Iris pigment epithelial cell (primary cell): ENCODE data around the gene SCAMP4.

Experiments used
- DNase-seq: peaks from one replicate; pipeline ENCODE4 v3.0.0-alpha.2; 2011; ENCODE audit warnings: low read depth

SCAMP4 gene, protein sequence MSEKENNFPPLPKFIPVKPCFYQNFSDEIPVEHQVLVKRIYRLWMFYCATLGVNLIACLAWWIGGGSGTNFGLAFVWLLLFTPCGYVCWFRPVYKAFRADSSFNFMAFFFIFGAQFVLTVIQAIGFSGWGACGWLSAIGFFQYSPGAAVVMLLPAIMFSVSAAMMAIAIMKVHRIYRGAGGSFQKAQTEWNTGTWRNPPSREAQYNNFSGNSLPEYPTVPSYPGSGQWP

DNA sequence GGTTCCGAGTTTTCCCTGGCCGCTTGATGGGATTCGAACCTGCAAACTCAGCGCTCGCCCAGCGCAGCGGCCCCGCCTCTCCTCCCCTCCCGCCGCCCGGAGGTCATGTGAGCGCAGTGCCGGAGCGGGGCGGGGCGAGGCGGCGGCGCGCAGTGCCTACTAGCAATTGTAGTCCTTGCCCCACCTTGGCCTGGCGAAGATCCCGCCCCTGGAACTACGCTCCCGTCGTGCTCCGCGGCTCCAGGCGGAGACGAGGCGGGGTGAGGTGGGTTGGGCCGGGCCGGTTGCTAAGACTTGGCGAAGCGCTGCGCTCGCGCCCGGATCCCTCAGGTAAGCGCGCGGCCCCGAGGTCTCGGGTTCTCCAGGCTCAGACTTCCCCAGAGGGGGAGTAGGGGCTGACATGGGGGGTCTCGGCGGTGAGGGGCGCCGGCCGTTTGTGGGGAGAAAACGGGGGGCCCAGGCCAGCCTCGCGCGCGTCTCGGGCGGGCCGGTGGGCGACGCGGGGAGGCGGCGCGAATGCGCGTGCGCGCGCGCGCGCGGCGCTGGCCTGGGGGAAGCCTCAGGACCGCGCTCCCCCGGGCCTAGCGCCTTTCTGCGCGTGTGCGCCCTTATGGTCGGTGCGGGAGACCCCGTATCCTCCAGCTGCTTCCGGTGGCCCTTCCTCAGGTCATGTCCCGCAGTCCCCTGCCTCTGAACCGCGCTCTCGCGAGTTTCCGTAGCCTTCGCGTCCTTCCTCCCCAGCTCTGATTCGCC is at the start of gene SCAMP4, which contains the start of gene ADAT3:
Gene SCAMP4, plus strand, starts transcription at position 290 of the 753 bp plus-strand sequence. CDS start 9,621 bp downstream, outside the sequence.
Gene ADAT3, plus strand, starts transcription at position 290 of the 753 bp plus-strand sequence. CDS start 6,649 bp downstream, outside the sequence.
- peak; percentile 100 for DNase-seq

DNA sequence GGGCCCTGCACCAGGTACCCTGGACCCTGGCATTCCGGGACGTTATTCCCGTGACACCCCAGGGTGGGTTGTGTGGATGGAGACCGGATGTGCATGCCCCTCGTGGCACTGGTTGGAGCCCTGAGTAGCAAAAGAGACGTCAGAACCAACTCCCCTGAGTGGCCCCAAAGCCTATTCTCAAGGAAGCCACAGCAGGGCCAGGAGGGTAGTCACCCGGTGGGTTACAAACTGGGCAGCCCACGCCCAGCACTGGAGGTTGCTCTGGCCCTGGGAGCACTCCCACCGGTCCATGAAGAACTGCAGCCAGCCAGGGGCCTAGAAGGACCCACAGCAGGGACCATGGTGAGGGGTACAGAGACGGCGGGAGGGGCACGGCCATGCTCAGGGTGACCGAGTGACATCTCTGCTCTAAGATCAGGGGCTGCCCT is 49.4 kb upstream of the SCAMP4 start:
- no peak for DNase-seq

DNA sequence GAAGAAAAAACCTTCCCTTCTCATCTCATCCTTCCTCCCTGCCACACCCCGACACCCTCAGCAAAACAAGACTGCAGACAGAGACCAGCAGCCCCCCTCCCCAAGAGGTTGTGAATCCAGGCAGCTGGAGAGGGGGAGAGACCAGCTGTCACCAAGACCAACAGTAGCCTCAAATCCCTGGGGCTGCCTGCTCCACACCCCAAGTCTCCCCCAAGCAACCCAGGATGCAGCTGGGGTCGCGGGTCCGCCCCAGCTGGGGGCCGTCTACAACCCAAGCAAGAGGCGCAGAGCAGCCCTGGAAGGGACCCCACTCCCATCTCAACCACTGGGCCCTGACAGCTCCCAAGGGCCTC is 48.9 kb upstream of the SCAMP4 start:
- DNase-seq = no peak

DNA sequence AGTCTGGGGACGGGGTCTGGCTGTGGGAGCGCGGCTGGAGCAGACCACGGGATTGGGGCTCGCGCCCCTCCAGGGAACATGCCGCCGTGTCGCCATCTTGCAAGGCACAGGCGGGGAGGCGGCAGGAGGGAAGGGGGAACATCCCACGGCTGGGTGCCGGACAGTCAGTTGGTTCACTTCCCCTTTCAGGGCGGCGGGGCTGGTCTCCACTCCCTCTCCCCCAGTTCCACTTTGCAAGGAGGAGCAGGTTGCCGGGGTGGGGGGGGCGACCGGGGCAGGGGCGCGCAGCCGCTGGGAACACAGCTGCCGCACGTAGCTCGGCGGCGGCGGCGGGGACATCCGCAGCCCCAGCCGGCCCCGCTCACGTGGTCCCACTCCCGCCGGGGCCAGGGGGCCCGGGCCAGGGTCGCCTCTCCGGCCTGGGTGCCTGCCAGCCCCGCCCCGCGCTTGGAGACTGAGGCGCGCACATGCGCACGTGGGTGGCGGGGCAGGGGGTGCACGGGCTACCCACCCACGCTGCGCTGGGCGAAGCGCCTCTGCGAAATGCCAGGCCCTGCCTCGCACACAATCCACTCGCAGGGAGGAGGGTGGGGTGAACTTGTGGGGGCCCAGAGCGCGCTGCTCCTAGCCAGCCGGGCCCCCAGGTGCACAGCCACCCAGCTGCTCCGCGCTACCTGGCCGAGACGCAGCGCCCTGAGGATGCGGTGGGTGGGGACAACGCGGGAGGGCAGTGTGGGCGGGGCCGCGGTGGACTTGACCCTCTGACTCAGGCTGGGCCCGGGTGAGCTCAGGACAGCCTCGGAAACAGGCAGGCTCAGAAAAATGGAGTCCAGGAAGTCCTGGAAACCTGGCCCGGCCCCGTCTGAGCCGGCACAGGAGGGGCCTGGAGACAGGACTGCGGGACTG is 48.2 kb upstream of the SCAMP4 start:
- DNase-seq = peak; percentile 80

DNA sequence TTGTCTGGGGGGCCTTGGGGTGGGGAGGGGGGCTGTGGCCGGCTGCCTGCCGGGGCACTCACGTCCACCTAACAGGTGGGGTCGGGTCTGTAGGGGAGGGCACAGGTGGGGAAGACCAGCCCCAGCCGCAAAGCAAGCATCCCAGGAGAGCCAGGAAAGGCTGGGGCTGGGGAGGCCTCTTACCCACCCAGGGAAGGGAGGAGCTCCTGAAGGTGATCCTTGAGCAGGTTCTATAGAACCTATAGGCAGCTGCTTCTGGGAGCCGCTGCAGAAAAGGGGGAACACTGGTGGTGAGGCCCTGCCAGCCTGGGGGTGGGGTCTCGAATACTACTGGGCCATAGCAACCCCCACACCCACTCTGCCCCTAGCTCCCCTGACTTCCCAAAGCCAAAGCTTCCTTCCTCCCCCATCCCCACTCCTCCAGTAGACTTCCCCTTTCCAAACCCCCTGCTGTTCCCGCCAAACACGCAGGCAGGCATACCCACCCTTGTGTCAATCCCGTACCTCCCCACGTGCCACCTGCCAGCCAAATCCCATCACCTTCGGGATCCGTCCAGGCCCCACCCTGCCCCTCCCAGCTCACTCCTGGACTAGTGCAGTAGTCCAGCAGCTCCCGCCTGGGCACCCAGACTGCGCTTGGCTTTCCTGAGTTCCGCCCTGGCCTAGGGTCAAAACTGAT is 47.4 kb upstream of the SCAMP4 start:
- DNase-seq = no peak

DNA sequence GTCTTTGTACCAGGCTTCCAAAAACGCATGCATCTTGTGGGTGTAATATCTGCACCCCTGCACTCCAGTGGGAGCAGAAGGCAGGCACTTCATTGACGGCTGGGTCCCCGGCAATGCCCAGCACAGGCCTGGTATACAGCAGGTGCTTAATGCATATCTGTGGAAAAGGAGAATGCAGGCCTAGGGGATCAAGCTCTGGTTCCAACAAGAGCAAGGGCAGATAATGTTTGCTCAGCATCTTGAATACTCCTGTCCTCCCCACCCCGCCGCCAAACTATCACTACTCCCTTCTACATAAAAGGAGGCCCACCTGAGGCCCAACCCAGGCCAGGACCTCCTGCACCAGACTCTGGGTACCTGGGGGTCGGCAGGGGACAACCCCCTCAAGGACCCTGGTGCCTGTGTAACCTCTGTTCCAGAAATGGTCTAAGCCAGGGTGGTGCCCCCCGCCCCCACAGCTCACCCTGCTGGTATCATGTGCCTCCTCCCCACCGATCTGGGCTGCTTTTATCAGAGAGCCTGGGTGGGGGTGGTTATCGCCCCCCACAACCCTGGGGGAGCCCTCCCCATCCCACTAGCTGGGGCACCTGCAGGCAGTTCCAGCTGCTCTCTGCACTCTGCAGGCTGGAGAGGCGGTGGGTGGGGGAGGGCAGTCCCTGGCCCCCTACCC is 46.7 kb upstream of the SCAMP4 start:
- no peak for DNase-seq

DNA sequence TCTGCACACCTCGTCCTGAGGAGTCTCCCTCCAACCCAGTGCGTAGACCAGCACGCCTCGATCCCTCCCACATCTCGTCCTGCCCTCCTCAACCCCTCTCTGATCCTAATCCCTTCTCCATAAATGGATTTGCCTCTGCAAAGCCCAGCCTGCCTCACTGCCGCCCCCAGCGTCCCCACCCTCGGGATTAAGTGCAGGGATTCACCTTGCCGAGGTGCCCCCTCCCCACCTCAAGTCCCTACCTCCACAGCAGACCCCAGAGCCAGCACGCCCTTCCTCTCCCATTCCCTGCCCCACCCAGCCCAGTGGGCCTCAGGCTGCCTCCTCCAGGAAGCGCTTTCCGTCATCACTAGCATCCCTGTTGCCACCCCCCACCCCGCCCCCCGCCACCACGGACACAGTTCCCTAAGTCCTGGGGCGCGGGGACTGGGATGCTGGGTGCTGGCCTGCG is 45.8 kb upstream of the SCAMP4 start:
- DNase-seq = no peak

DNA sequence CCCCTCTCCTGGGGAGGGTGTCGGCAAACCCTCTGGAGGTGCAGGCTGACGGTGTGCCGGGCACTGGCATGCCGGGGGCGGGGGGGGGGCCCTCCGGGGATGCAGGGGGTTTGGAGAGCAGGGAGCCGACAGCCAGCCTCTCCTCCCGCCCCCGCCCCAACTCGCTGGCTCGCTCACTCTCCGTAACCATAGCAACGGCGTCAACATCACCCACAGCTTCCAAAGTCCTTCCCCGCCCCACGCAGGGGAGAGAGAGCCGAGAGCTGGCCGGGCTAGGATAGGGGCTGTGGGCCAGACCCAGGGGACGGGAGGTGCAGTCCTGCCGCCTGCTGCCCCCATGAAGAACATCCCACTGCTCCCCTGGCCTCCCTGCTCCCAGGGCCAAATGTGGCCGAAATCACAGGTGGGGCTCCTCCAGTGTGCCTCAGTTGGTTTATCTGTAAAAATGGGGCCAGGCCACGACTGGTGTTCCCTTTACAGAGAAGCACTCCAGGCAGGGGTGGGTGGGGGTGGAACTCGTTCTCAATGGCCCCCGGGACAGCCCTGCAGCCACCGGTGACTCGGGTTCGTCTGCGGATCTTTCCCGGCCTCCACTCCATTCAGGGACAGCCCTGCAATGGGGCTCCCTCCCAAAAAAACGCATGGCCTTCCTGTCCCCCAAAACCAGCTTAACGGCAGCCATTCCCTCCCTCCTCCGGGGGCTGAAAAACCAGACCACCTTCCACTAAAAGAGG is 45.0 kb upstream of the SCAMP4 start:
- peak; percentile 76 for DNase-seq

DNA sequence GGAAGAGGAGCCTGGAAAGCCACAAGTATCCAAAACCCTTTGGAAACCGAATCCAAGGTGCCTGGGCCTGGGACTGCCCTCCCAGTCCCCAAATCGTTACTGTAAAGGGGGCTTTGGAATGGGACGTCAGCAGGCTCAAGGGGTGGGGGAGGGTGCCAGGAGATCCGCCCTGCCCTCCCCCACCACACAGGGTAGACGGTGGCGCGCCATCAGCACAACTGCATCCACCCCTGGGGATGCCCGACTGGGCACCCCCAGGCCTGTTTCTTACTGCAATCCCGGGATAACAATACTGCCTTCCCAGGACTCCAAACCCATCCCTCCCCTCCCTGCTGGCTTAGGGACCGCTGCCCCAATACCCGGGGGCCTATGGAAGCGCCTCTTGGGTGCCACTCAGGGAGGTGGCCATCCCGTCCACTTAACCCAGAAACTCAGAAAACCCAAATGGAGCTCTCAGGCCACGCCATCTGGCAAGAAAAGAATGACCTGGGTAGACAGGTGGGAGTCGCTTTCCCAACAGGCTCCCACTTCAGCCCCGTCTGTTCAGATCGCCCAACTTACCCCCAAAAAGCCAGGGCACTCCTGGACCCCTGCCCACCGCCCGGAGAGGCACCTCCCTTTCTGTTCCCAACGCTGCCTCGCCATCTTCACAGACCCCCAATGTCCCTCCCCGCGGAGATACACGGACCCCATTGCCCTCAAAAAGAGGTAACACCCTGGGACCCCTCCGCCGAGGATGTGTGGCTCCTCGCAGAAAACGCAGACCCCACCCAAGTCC is 44.2 kb upstream of the SCAMP4 start:
- DNase-seq = no peak

DNA sequence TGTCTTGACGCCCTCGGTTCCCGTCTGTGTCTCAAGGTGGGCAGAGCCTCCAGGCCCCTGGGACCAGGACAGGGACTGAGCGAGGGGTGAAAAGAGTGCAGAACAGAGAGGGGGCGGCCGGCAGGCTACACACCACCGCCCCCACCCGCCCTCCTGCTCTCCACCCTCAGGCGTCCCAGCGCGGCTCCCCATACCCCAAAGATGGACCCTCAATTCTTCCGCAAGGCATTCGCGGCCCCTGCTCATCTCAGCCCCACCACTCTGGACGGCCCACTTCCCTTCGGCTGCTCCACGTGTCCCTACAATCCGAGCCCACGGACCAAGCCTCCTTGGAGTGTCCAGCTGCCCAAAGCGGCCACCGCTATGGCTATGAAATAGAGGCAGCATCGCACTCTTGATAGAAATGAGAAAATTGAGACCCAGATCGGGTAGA is 43.6 kb upstream of the SCAMP4 start:
- DNase-seq = peak; percentile 42

DNA sequence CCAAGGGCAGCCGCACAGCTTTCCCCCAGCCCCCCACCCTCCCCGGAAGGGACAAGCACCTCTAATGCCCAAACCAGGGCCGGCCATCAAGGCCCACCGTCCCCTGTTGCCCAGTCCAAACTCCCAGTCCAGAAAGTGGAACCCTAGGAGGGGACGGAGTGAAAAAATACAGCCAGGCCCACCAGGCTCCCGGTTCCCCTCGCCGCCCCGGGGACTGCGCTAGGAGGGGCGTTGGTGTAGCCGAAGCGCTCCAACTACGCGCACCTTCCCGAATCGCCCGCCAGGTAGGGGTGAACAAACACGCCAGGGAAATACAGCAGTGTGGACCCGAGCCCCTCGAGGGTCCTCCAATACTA is 43.2 kb upstream of the SCAMP4 start:
- no peak for DNase-seq

DNA sequence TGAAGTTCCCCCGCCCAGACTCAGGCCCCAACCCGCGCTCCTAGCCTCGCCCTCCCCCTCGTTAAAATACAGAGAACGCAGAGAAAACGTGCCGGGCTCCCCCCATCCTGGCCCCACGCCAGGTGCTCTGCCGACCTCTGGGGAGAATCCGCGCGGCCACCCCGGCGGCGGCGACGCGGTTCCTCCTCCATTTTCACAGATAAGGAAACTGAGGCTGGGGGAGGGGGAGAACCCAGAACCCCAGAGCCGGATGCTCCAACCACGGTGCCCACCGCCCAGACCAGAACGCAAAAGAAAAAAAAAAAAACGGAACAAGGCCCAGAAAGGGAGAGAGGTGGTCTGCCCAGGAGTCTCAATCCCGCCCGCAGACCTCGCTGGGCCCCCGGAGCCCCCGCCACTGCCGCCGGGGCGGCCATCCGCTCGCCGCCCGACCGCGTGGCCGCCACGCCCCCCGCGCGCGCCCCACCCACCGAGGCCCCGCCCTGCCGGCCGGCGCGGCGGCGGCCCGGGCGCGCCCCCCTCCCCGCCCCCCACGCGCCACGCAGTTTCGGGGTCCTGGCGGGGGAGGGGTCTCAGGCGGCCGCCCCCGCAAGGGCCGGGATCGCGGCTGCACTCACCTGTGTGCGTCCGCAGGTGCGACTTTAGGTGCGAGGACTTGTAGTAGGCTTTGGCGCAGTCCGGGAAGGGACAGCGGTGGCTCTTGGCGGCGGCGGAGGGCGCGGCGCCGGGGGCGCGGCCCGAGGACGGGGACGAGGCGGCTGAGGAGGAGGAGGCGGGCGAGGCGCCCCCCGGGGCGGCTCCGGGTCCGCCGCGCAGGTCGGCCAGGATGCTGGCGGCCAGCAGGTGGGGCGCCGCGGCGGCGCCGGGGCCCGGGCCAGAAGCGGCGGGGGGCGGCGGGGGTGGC is 42.5 kb upstream of the SCAMP4 start:
- DNase-seq = no peak

DNA sequence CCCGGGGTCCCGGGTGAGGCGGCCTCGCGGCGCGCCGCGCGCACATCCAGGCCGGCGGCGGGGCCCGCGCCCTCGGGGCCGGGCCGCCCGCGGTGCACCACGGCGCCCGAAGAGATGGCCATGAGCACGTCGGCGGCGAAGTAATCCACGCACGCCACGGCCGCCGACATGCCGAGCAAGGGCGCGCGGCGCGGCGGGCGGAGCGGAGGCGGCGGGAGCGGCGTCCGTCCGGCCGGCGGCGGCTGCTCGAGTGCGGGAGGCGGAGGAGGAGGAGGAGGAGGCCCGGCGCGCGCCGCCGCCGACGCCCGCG is 41.9 kb upstream of the SCAMP4 start, which contains the start of gene KLF16:
Gene KLF16, minus strand, starts transcription at position 252 of the 310 bp plus-strand sequence. Its CDS starts 82 bp downstream, at position 170.
- no peak for DNase-seq

DNA sequence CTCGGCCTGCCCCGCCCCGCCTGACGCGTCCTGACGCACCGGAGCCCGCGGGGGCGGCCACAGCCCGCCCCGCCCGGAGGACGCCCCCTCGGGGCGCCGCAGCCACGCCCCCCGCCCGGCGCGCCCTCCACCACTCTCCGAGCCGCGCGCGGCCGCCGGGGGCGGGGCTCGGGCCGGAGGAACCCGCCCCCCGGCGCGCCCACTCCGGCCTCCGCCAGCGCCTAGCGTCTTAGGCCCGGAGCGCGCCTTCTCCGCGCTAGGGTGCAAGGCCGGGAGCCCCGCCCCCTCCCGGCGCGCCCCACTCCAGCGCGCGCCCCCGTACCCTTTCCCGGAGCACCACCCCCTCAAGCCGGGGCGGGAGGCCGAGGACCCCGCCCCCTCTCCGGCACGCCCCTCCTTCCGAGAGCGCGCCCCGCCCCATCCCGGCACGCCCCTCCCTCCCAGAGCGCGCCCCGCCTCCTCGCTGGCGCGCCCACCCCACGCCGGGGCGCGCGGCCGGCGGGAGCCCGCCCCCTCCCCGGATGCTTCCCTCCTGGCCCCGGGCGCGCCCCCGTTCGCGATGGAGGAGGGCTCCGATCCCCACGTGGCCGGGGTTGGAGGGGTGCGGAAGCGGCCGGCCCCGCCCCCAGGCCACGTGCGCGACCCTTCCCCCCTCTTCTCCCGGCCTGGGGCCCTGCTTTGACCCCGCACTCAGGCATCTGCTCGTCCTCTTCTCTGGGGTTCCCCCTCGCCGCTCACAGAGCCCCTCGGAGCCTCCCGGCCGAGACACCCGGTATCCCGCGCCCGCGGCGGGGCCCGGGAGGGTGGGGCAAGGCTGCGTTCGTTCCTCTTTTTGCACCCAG is 41.3 kb upstream of the SCAMP4 start:
- peak; percentile 90 for DNase-seq

DNA sequence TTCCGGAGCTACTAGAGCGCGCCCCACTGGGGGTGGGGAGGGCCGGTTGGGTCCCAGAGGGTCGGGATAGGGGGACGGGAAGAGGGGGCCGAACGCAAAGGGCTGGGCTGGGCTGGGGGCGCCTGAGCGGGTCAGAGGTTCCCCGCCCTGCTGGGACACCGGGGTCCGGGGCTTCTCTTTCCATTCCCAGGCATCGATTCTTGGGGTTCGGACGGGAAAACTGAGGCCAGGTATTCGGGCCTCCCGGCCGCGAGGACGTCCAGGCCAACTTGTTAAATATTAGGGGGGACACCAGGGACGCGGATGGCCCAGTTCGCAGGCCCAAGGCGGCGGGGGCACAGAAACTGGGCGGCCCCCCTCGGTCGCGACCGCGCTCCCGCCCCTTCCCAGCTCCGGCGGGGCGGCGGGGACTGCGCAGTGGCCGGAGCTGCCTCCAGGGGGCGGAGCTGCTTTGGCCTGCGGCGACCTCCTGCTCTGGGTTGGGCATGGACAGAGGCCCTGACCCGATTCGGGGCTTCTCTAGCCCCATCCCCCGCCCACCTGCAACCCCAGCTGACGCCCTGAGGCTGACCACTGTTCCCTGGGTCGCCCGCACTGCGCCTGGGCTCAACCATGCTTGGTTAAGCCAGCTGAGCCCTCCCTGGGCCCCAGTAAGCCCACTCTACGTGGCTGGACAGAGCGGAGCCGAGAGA is 40.6 kb upstream of the SCAMP4 start:
- DNase-seq = peak; percentile 46

DNA sequence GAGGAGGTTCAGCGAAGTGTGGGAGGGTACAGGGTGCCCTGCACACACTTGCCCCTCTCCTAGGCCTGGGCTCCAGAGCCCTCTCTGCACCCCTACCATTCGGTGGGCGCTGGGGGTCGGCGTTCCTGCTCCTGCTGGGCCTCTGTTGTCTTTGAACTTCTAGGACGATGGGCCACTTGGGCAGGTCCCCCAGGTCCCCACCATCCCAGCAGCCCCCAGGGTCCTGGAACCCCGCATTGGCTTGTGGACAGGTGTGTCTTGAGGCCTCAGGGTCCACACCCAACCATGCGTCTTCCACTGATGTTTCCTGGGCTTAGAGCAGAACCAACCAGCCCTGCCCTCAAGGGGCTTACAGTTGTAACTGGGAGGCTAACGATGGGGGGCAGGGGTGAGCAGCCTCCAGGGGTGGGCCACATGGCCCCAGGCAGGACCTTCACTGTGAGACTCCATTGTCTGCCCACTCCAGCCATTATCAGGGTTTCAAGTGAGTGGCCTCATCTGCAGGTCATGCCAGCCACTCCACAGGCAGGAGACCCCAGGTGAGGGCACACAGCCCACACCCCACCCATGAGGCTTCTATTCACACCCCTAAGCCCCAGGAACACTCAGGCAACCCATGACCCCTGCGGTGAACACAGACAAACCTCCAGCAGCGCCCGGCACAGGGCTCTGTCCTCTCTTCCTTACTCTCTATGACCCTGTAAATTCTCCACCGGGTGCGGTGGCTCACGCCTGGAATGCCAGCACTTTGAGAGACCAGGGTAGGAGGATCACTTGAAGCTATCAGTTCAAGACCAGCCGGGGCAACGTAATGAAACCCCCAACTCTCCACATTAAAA is 39.8 kb upstream of the SCAMP4 start:
- no peak for DNase-seq
